HepG2 (cell line): ENCODE data around the gene GREM2.

Experiments
- EEA1 ChIP-seq: sonication (generic); formaldehyde crosslinking; IDR thresholded peaks from 2 replicates; pipeline ENCODE4 v1.5.1; 2020; ENCODE audit warnings: mild to moderate bottlenecking, missing genetic modification reagents, borderline replicate concordance
- FOXM1 ChIP-seq: sonication (generic); formaldehyde crosslinking; IDR thresholded peaks from 2 replicates; pipeline ENCODE4 v1.5.0; 2020; ENCODE audit warnings: missing genetic modification reagents
- HHEX ChIP-seq: IDR thresholded peaks from 2 replicates; pipeline ENCODE4 v1.6.1; 2016; ENCODE audit warnings: control low read depth
- HOXA7 ChIP-seq: sonication (generic); formaldehyde crosslinking; IDR thresholded peaks from 2 replicates; pipeline ENCODE4 v1.8.1; 2022; ENCODE audit warnings: mild to moderate bottlenecking, missing genetic modification reagents, moderate library complexity
- NFIB ChIP-seq: sonication (generic); formaldehyde crosslinking; IDR thresholded peaks from 2 replicates; pipeline ENCODE4 v1.9.0; 2021; ENCODE audit warnings: missing genetic modification reagents, mild to moderate bottlenecking, borderline replicate concordance
- POLR2AphosphoS2 ChIP-seq: IDR thresholded peaks from 2 replicates; pipeline ENCODE4 v1.6.1; 2011; ENCODE audit warnings: low read depth, low read length, improper control_type of control experiment
- YEATS4 ChIP-seq: sonication (generic); formaldehyde crosslinking; IDR thresholded peaks from 2 replicates; pipeline ENCODE4 v1.4.0; 2020; ENCODE audit warnings: missing genetic modification reagents, borderline replicate concordance
- ZNF17 ChIP-seq: sonication (generic); formaldehyde crosslinking; IDR thresholded peaks from 2 replicates; pipeline ENCODE4 v1.5.0; 2020; ENCODE audit warnings: mild to moderate bottlenecking, missing genetic modification reagents
- ZNF7 ChIP-seq: IDR thresholded peaks from 2 replicates; pipeline ENCODE4 v1.6.1; 2016; ENCODE audit warnings: missing biosample characterization, missing genetic modification reagents
- ZSCAN31 ChIP-seq: sonication (generic); formaldehyde crosslinking; IDR thresholded peaks from 2 replicates; pipeline ENCODE4 v1.5.0; 2020; ENCODE audit warnings: low read depth, mild to moderate bottlenecking, missing genetic modification reagents
- TF ChIP-seq, protein P1 (sequence below): sonication (generic); formaldehyde crosslinking; IDR thresholded peaks from 2 replicates; pipeline ENCODE4 v1.5.0; 2020; ENCODE audit warnings: missing genetic modification reagents
- TF ChIP-seq, protein P2 (sequence below), 2 experiments: sonication (generic) in 1 of 2; formaldehyde crosslinking in 1 of 2; IDR thresholded peaks; 2 replicates each; pipeline versions ENCODE4 v1.5.1 to v1.6.1; 2011 to 2020; ENCODE audit warnings: borderline replicate concordance in 1 of 2, low read depth in 1 of 2, low read length in 1 of 2, mild to moderate bottlenecking in 1 of 2, missing genetic modification reagents in 1 of 2, moderate library complexity in 1 of 2
- TF ChIP-seq, protein P3 (sequence below): sonication (generic); formaldehyde crosslinking; IDR thresholded peaks from 2 replicates; pipeline ENCODE4 v1.5.0; 2020; ENCODE audit warnings: mild to moderate bottlenecking, missing genetic modification reagents, moderate library complexity

DNA sequence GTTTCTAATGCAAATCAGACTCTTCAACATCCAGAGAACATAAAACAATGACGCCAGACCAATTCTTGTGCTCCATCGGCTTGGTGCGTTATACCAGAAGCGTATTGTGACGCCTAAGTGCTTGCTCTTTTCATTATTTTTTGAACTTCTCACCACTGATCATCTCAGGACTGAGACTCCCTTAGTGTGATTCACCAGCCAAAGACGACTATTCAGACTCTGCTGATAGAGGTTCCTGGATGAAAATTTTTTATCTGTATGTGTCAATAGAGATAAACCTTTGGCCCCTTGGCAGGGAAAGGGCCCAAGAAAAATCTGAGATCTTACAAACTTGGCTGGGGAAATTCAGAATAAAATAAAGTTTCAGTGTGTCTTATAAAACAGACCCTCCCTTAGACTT lies 856 bp upstream of the GREM2 start:
- TF ChIP-seq ZNF7 (no peak), NFIB (CRISPR knock-in tag) (no peak), FOXM1 (no peak), ZSCAN31 (no peak), POLR2AphosphoS2 (no peak), YEATS4 (no peak), HOXA7 (no peak), HHEX (CRISPR knock-in tag) (no peak), EEA1 (no peak), ZNF17 (CRISPR knock-in tag) (no peak)
- TF ChIP-seq, protein P1, sequence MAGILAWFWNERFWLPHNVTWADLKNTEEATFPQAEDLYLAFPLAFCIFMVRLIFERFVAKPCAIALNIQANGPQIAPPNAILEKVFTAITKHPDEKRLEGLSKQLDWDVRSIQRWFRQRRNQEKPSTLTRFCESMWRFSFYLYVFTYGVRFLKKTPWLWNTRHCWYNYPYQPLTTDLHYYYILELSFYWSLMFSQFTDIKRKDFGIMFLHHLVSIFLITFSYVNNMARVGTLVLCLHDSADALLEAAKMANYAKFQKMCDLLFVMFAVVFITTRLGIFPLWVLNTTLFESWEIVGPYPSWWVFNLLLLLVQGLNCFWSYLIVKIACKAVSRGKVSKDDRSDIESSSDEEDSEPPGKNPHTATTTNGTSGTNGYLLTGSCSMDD (CRISPR knock-in tag) = no peak
- TF ChIP-seq, protein P2, sequence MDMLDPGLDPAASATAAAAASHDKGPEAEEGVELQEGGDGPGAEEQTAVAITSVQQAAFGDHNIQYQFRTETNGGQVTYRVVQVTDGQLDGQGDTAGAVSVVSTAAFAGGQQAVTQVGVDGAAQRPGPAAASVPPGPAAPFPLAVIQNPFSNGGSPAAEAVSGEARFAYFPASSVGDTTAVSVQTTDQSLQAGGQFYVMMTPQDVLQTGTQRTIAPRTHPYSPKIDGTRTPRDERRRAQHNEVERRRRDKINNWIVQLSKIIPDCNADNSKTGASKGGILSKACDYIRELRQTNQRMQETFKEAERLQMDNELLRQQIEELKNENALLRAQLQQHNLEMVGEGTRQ (IDR thresholded peaks at IDR 0.05; ENCODE audit: low read depth, low read length) = no peak
- TF ChIP-seq, protein P2 (CRISPR knock-in tag; IDR thresholded peaks at IDR 0.05; ENCODE audit: borderline replicate concordance) = no peak
- TF ChIP-seq, protein P3, sequence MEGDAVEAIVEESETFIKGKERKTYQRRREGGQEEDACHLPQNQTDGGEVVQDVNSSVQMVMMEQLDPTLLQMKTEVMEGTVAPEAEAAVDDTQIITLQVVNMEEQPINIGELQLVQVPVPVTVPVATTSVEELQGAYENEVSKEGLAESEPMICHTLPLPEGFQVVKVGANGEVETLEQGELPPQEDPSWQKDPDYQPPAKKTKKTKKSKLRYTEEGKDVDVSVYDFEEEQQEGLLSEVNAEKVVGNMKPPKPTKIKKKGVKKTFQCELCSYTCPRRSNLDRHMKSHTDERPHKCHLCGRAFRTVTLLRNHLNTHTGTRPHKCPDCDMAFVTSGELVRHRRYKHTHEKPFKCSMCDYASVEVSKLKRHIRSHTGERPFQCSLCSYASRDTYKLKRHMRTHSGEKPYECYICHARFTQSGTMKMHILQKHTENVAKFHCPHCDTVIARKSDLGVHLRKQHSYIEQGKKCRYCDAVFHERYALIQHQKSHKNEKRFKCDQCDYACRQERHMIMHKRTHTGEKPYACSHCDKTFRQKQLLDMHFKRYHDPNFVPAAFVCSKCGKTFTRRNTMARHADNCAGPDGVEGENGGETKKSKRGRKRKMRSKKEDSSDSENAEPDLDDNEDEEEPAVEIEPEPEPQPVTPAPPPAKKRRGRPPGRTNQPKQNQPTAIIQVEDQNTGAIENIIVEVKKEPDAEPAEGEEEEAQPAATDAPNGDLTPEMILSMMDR (CRISPR knock-in tag) = no peak
